HT1080 (cell line): ENCODE data around the gene SCN5A. TPM values are rescaled to one million over a fixed set of nuclear protein-coding genes. Genes with fewer than 3 reads are reported as not detected.
A peak's percentile ranks its signal among the peaks of the same experiment; 100 is the strongest.

ENCODE experiments used
- DNase-seq: peaks from one replicate; pipeline ENCODE4 v3.0.0-alpha.2; 2015; ENCODE audit warnings: low read depth
- polyA plus RNA-seq, 2 experiments: library from polyadenylated mRNA; depleted of rRNA; stranded (reverse); fragments of >200 nt; gene quantifications; 2 replicates each; pipeline ENCODE4 v1.2.3, GENCODE V29; 2015
- total RNA-seq: library from RNA; depleted of rRNA; stranded (reverse); fragments of >200 nt; shearing (Covaris generic); gene quantifications from 2 replicates; pipeline ENCODE4 v1.2.3, GENCODE V29; 2014; rRNA removed

Gene SCN5A
- total RNA-seq = 5.9 and 6.5 TPM in 2 replicates
- 2.0 and 3.5 TPM in 2 replicates for polyA plus RNA-seq (2015; cell fraction: cytosol; rRNA removed)
- polyA plus RNA-seq (2015; cell fraction: nucleus; rRNA removed) = 1.9 and 2.9 TPM in 2 replicates

GRCh38 chr3:38649500-38650247 is at the start of gene SCN5A:
SCN5A (minus strand) TSS chr3:38649687; CDS start chr3:38633307, 16,380 bp downstream.
- DNase-seq = peak; percentile 39

GRCh38 chr3:38698760-38699159 is 49.3 kb upstream of the SCN5A start:
- DNase-seq = no peak

- DNase-seq = no peak
These were observed 48.6 kb upstream of the SCN5A start for GRCh38 chr3:38698061-38698460.

GRCh38 chr3:38696034-38696433 is 46.5 kb upstream of the SCN5A start:
- no peak for DNase-seq

GRCh38 chr3:38690185-38690584 is 40.7 kb upstream of the SCN5A start:
- DNase-seq = peak; percentile 8

GRCh38 chr3:38689774-38690173 is 40.3 kb upstream of the SCN5A start:
- DNase-seq = no peak

- DNase-seq = no peak
These were observed 39.9 kb upstream of the SCN5A start for GRCh38 chr3:38689346-38689745.

GRCh38 chr3:38687321-38687720 is 37.8 kb upstream of the SCN5A start:
- DNase-seq = no peak

GRCh38 chr3:38684546-38684945 is 35.1 kb upstream of the SCN5A start:
- no peak for DNase-seq

GRCh38 chr3:38669668-38670067 is 20.2 kb upstream of the SCN5A start:
- DNase-seq = no peak

- peak; percentile 68 for DNase-seq
These were observed 13.1 kb upstream of the SCN5A start for GRCh38 chr3:38662544-38662943.

GRCh38 chr3:38658841-38659240 is 9.4 kb upstream of the SCN5A start:
- no peak for DNase-seq

GRCh38 chr3:38657369-38657768 is 7.9 kb upstream of the SCN5A start:
- DNase-seq = no peak

GRCh38 chr3:38655708-38656300 is 6.3 kb upstream of the SCN5A start:
- DNase-seq = peak; percentile 60

GRCh38 chr3:38653685-38654537 is 4.4 kb upstream of the SCN5A start:
- DNase-seq = no peak

- DNase-seq = no peak
These were observed 3.4 kb upstream of the SCN5A start for GRCh38 chr3:38652934-38653333.

- DNase-seq = peak; percentile 73
These were observed 1.8 kb upstream of the SCN5A start for GRCh38 chr3:38651153-38651789.

- DNase-seq = no peak
These were observed 913 bp upstream of the SCN5A start for GRCh38 chr3:38650248-38650951.

- DNase-seq = no peak
These were observed 608 bp downstream of the SCN5A start for GRCh38 chr3:38648659-38649499.
